GM12874 (cell line): ENCODE results near the gene SMPDL3B.

Experiments
- CTCF ChIP-seq: IDR thresholded peaks from 2 replicates; pipeline ENCODE4 v1.5.1; 2011; ENCODE audit warnings: low read depth, mild to moderate bottlenecking, control low read depth, low read length, moderate library complexity; ENCODE audit not compliant: insufficient read depth

Gene SMPDL3B

DNA sequence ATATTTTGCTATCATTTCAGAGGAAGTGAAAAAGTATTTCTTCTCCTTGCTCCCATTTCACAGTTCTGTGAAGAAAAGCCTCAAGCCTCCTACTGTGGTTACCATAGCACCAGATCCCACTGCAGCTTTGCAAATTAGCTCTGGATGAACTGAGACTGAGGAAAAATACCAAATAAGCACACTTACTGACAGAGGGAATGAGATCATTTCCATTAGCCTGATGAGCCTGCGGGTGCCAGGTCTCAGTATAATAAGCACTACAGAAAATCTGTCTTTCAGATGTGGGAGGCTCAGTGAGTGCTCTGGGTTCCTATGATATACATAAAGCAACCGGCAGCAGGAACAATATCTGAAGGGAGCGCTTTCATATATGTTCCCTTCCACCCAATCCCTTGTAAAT, 46.3 kb downstream of the SMPDL3B start:
- no peak for TF ChIP-seq CTCF

DNA sequence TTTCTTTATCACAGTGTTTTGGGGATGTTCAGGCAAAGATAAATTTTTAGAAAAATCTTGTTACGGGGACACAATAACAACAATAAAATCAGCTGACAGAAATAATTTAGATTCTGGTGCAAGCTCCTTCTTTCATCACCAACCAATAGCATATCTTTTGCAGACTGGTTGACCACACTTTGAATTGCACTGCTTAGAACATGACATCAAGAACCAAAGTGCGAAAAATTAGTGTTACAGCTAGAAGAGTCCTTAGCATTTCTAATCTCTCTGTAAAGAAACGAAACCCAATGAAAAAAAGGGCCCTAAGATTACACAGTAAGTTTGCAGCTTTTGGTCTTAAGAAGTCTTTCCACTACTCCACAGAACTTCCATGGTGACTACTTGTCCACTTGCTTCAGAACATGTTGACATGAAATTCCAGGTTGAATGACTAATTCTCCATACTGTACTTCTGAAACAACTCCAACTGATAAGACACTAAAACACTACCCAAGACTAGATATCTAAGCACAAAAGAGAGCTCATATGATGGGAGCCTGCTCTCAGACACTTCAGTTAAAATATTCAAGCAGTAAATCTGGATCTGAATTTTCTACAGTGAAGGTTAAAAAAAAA, 56.2 kb downstream of the SMPDL3B start:
- no peak for TF ChIP-seq CTCF

DNA sequence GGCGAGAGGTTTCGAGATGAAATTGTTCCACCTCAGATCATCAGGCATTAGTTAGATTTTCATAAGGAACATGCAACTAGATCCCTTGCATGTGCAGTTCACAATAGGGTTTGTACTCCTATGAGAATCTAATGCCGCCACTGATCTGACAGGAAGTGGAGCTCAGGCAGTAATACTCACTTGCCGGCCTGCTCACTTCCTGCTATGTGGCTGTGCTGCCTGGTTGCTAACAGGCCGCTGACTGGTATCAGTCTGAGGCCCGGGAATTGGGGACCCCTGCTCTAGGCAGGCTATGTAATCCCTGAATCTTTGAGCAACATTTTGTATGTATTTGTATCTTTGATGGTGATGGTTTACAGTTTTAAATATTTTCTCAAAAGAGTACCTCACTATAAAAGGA, 57.5 kb downstream of the SMPDL3B start:
- no peak for TF ChIP-seq CTCF

GRCh38 chr1:27993241-27993640, 58.4 kb downstream of the SMPDL3B start:
- no peak for TF ChIP-seq CTCF

- no peak for TF ChIP-seq CTCF
Observed at GRCh38 chr1:27994060-27994459, 59.3 kb downstream of the SMPDL3B start.

DNA sequence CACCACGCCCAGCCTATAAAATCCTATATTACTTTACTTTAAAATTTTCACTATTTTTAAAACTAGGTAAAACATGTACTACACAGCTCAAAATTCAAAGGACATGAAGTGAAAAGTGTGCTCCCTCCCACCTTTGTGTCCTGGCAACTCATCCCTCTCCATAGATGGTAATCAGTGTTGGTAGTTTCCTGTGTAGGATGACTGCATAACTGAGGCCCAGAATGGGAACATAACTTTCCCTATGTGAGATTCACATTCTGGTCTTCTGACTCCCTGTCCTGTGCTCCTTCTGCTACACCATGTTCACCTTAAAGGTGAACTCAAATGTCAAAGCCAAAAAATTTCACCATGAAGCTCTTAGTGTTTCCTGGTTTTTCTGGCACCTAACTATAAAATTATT, 64.3 kb downstream of the SMPDL3B start:
- no peak for TF ChIP-seq CTCF

- no peak for TF ChIP-seq CTCF
Observed at GRCh38 chr1:28002600-28002999, 67.8 kb downstream of the SMPDL3B start.
